IPS DF 4.7 (cell line): Measurements from ENCODE around the gene CEP95.
"Not testable (repeated sequence)": the region's sequence is repeated elsewhere in the genome, so short reads cannot be mapped to it uniquely, and the experiment has no call there.

Source experiments
- DNase-seq: peaks from one replicate; pipeline ENCODE4 v3.0.0-alpha.2; 2013; ENCODE audit warnings: low spot score; ENCODE audit errors: extremely low read depth

The CEP95 gene

GRCh38 chr17:64506576-64507412 is at the start of gene CEP95:
Gene CEP95, plus strand, starts transcription at chr17:64506977. Its CDS starts 121 bp downstream, at chr17:64507098.
- DNase-seq = peak; percentile 87

- no peak for DNase-seq
Observed at GRCh38 chr17:64457156-64457555, 49.6 kb upstream of the CEP95 start.

GRCh38 chr17:64458756-64459155 is 48.0 kb upstream of the CEP95 start:
- no peak for DNase-seq

GRCh38 chr17:64459284-64459747 is 47.5 kb upstream of the CEP95 start:
- DNase-seq = no peak

- DNase-seq = not testable (repeated sequence)
Observed at GRCh38 chr17:64459818-64460217, 47.0 kb upstream of the CEP95 start.

- DNase-seq = no peak
Observed at GRCh38 chr17:64460955-64461354, 45.8 kb upstream of the CEP95 start.

GRCh38 chr17:64461788-64462187 is 45.0 kb upstream of the CEP95 start:
- DNase-seq = no peak

GRCh38 chr17:64466019-64466735 is 40.6 kb upstream of the CEP95 start:
- DNase-seq = no peak

GRCh38 chr17:64466834-64467233 is 39.9 kb upstream of the CEP95 start:
- DNase-seq = not testable (repeated sequence)

- no peak for DNase-seq
Observed at GRCh38 chr17:64470625-64471024, 36.2 kb upstream of the CEP95 start.

- no peak for DNase-seq
Observed at GRCh38 chr17:64471440-64471839, 35.3 kb upstream of the CEP95 start.

- DNase-seq = no peak
Observed at GRCh38 chr17:64472564-64472963, 34.2 kb upstream of the CEP95 start.

GRCh38 chr17:64477849-64478248 is 28.9 kb upstream of the CEP95 start:
- no peak for DNase-seq

GRCh38 chr17:64480951-64481350 is 25.8 kb upstream of the CEP95 start:
- DNase-seq = no peak

- DNase-seq = no peak
Observed at GRCh38 chr17:64484380-64484779, 22.4 kb upstream of the CEP95 start.

- DNase-seq = no peak
Observed at GRCh38 chr17:64488301-64488700, 18.5 kb upstream of the CEP95 start.

GRCh38 chr17:64491034-64491860 is 15.5 kb upstream of the CEP95 start:
- no peak for DNase-seq

- no peak for DNase-seq
Observed at GRCh38 chr17:64491994-64492393, 14.8 kb upstream of the CEP95 start.

GRCh38 chr17:64492481-64493109 is 14.2 kb upstream of the CEP95 start:
- DNase-seq = no peak

GRCh38 chr17:64494121-64494520 is 12.7 kb upstream of the CEP95 start:
- DNase-seq = no peak

- DNase-seq = not testable (repeated sequence)
Observed at GRCh38 chr17:64495300-64495699, 11.5 kb upstream of the CEP95 start.
